OCI-LY1 (cell line): ENCODE data around the gene KRR1.

Experiments used
- EZH2 ChIP-seq: fragments of 200-600 bp; sonication (generic), shearing (Covaris generic); IDR thresholded peaks from 2 replicates; pipeline ENCODE4 v1.8.0; 2017; ENCODE audit warnings: borderline replicate concordance, mixed run types, mild to moderate bottlenecking, antibody characterized with exemption, low read length, moderate library complexity, mixed read lengths
- TF ChIP-seq, protein P1 (sequence below): fragments of 200-600 bp; sonication (generic), shearing (Covaris generic); IDR thresholded peaks from 2 replicates; pipeline ENCODE4 v1.5.1; 2017; ENCODE audit warnings: mild to moderate bottlenecking, antibody characterized with exemption, low read length, moderate library complexity, mixed read lengths

- TF ChIP-seq, protein P1, sequence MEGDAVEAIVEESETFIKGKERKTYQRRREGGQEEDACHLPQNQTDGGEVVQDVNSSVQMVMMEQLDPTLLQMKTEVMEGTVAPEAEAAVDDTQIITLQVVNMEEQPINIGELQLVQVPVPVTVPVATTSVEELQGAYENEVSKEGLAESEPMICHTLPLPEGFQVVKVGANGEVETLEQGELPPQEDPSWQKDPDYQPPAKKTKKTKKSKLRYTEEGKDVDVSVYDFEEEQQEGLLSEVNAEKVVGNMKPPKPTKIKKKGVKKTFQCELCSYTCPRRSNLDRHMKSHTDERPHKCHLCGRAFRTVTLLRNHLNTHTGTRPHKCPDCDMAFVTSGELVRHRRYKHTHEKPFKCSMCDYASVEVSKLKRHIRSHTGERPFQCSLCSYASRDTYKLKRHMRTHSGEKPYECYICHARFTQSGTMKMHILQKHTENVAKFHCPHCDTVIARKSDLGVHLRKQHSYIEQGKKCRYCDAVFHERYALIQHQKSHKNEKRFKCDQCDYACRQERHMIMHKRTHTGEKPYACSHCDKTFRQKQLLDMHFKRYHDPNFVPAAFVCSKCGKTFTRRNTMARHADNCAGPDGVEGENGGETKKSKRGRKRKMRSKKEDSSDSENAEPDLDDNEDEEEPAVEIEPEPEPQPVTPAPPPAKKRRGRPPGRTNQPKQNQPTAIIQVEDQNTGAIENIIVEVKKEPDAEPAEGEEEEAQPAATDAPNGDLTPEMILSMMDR, result peak; percentile 38
- TF ChIP-seq EZH2, result no peak
These were observed 22.9 kb downstream of the KRR1 start for GRCh38 chr12:75488553-75488952.
